Vagina (tissue), 2 donors: ENCODE data around the gene RHEX.

ENCODE experiments used
- CTCF ChIP-seq, 3 experiments: fragments of 450-650 bp in 2 of 3; fragments of 200-600 bp in 1 of 3; sonication (generic) in 1 of 3; IDR thresholded peaks; one replicate each; pipeline ENCODE4 v1.5.1; 2017 to 2019; ENCODE audit warnings: antibody characterized with exemption in 3 of 3, mild to moderate bottlenecking in 2 of 3, moderate library complexity in 2 of 3
- POLR2A ChIP-seq, 2 donors: fragments of 450-650 bp; IDR thresholded peaks; one replicate each; pipeline ENCODE4 v1.6.1; 2017; ENCODE audit warnings: antibody characterized with exemption in 2 of 2, mild to moderate bottlenecking in 2 of 2, moderate library complexity in 2 of 2
- POLR2AphosphoS5 ChIP-seq, 2 donors: sonication (generic); formaldehyde crosslinking; IDR thresholded peaks; one replicate each; pipeline ENCODE4 v1.9.0; 2017; ENCODE audit warnings: antibody characterized with exemption in 2 of 2, mild to moderate bottlenecking in 2 of 2, low read depth in 1 of 2; ENCODE audit not compliant: insufficient read depth in 1 of 2

- TF ChIP-seq CTCF (IDR thresholded peaks at IDR 0.05) (no peak), POLR2A (IDR thresholded peaks at IDR 0.05) (no peak), POLR2AphosphoS5 (IDR thresholded peaks at IDR 0.05; ENCODE audit: insufficient read depth in 1 of 2, low read depth in 1 of 2) (no peak)
Measured at GRCh38 chr1:206047271-206047670, 5.7 kb upstream of the RHEX start.
